ENCODE measurements around the gene NCAPG. TPM values are rescaled to one million over a fixed set of nuclear protein-coding genes. Genes with fewer than 3 reads are reported as not detected.

The NCAPG gene
- total and polyA plus RNA-seq, 2 experiments from 2014 or later = 5.4 to 25.1 TPM

- DNase-seq (ENCODE audit: low read depth in 1 of 2, low spot score in 1 of 2) = no peak
- no peak for TF ChIP-seq CTCF (IDR thresholded peaks at IDR 0.05; ENCODE audit: low read depth, low read length)
- no peak overlapping the region for H3K4me3 ChIP-seq
- peaks cover 18% of the 10 kb centered on the region for H3K4me1 ChIP-seq (ENCODE audit: low read depth)
- H3K27ac ChIP-seq = no peak overlapping the region
- no peaks in the 10 kb centered on the region for H3K27me3 ChIP-seq
- no peaks in the 10 kb centered on the region for H3K9me3 ChIP-seq (ENCODE audit: low read depth)
- peaks cover 33% of the 10 kb centered on the region for H3K36me3 ChIP-seq
Measured at GRCh38 chr4:17805580-17806155, 5.1 kb upstream of the NCAPG start.

GRCh38 chr4:17807446-17807845 is 3.3 kb upstream of the NCAPG start:
- no peak overlapping the region for H3K27ac ChIP-seq
- no peak for TF ChIP-seq CTCF (IDR thresholded peaks at IDR 0.05; ENCODE audit: low read depth, low read length)
- DNase-seq (ENCODE audit: low read depth in 1 of 2, low spot score in 1 of 2) = peak in 1 of 2 donors; percentile 40
- H3K4me3 ChIP-seq = no peak overlapping the region
- H3K27me3 ChIP-seq = no peaks in the 10 kb centered on the region
- H3K4me1 ChIP-seq (ENCODE audit: low read depth) = peaks cover 25% of the 10 kb centered on the region
- H3K36me3 ChIP-seq = peaks cover 22% of the 10 kb centered on the region
- H3K9me3 ChIP-seq (ENCODE audit: low read depth) = no peaks in the 10 kb centered on the region

GRCh38 chr4:17809667-17810066 is 1.1 kb upstream of the NCAPG start:
- Histone ChIP-seq H3K9me3 (ENCODE audit: low read depth) (no peaks in the 10 kb centered on the region), H3K27me3 (no peaks in the 10 kb centered on the region), H3K36me3 (peaks cover under 1% of the 10 kb centered on the region), H3K27ac (peak overlapping the region; percentile 99), H3K4me3 (peak overlapping the region; percentile 84), H3K4me1 (ENCODE audit: low read depth) (peaks cover 32% of the 10 kb centered on the region)
- no peak for DNase-seq (ENCODE audit: low read depth in 1 of 2, low spot score in 1 of 2)
- TF ChIP-seq CTCF (IDR thresholded peaks at IDR 0.05; ENCODE audit: low read depth, low read length) = no peak

GRCh38 chr4:17811078-17811603 is 362 bp downstream of the NCAPG start:
- peak overlapping the region; percentile 84 for H3K4me3 ChIP-seq
- TF ChIP-seq CTCF (IDR thresholded peaks at IDR 0.05; ENCODE audit: low read depth, low read length) = no peak
- H3K4me1 ChIP-seq (ENCODE audit: low read depth) = peaks cover 32% of the 10 kb centered on the region
- H3K9me3 ChIP-seq (ENCODE audit: low read depth) = no peaks in the 10 kb centered on the region
- peak overlapping the region; percentile 77 for H3K27ac ChIP-seq
- H3K36me3 ChIP-seq = no peaks in the 10 kb centered on the region
- no peaks in the 10 kb centered on the region for H3K27me3 ChIP-seq
- no peak for DNase-seq (ENCODE audit: low read depth in 1 of 2, low spot score in 1 of 2)

GRCh38 chr4:17812125-17812524 is 1.3 kb downstream of the NCAPG start:
- peak overlapping the region; percentile 84 for H3K4me3 ChIP-seq
- H3K27ac ChIP-seq = no peak overlapping the region
- no peaks in the 10 kb centered on the region for H3K36me3 ChIP-seq
- DNase-seq (ENCODE audit: low read depth in 1 of 2, low spot score in 1 of 2) = no peak
- H3K27me3 ChIP-seq = no peaks in the 10 kb centered on the region
- no peaks in the 10 kb centered on the region for H3K9me3 ChIP-seq (ENCODE audit: low read depth)
- no peak for TF ChIP-seq CTCF (IDR thresholded peaks at IDR 0.05; ENCODE audit: low read depth, low read length)
- peaks cover 30% of the 10 kb centered on the region for H3K4me1 ChIP-seq (ENCODE audit: low read depth)
